ENCODE results near the gene ZNF394.

The ZNF394 gene

GRCh38 chr7:99493823-99494222 lies 6.3 kb downstream of the ZNF394 start:
- H3K27ac ChIP-seq (replicated peaks), result no peak overlapping the region
- DNase-seq (ENCODE audit: low read depth in 1 of 2, low spot score in 1 of 2), result no peak
- no peaks in the 10 kb centered on the region for H3K27me3 ChIP-seq (ENCODE audit: insufficient read depth, poor library complexity, severe bottlenecking)

GRCh38 chr7:99490878-99491277 lies 9.2 kb downstream of the ZNF394 start:
- no peak overlapping the region for H3K4me3 ChIP-seq (replicated peaks; ENCODE audit: insufficient read depth, low read length)
- H3K27ac ChIP-seq (replicated peaks), result no peak overlapping the region
- DNase-seq (ENCODE audit: low read depth in 1 of 2, low spot score in 1 of 2), result no peak
- no peaks in the 10 kb centered on the region for H3K27me3 ChIP-seq (ENCODE audit: insufficient read depth, poor library complexity, severe bottlenecking)
- TF ChIP-seq SPI1 (IDR thresholded peaks at IDR 0.05; ENCODE audit: borderline replicate concordance, low read depth), result no peak
- TF ChIP-seq GABPA (IDR thresholded peaks at IDR 0.05; ENCODE audit: low read depth), result no peak
- TF ChIP-seq, protein P1, sequence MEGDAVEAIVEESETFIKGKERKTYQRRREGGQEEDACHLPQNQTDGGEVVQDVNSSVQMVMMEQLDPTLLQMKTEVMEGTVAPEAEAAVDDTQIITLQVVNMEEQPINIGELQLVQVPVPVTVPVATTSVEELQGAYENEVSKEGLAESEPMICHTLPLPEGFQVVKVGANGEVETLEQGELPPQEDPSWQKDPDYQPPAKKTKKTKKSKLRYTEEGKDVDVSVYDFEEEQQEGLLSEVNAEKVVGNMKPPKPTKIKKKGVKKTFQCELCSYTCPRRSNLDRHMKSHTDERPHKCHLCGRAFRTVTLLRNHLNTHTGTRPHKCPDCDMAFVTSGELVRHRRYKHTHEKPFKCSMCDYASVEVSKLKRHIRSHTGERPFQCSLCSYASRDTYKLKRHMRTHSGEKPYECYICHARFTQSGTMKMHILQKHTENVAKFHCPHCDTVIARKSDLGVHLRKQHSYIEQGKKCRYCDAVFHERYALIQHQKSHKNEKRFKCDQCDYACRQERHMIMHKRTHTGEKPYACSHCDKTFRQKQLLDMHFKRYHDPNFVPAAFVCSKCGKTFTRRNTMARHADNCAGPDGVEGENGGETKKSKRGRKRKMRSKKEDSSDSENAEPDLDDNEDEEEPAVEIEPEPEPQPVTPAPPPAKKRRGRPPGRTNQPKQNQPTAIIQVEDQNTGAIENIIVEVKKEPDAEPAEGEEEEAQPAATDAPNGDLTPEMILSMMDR (IDR thresholded peaks at IDR 0.05; ENCODE audit: insufficient read depth, low read length), result no peak
- no peak for TF ChIP-seq REST (IDR thresholded peaks at IDR 0.05; ENCODE audit: insufficient replicate concordance, low read depth)
- no peak for TF ChIP-seq POLR2AphosphoS5 (IDR thresholded peaks at IDR 0.05; ENCODE audit: low read depth)

More at GRCh38 chr7:99493823-99494222, 6.3 kb downstream of the ZNF394 start:
- TF ChIP-seq GABPA (IDR thresholded peaks at IDR 0.05; ENCODE audit: low read depth), result no peak
- H3K4me3 ChIP-seq (replicated peaks; ENCODE audit: insufficient read depth, low read length), result no peak overlapping the region

DNA sequence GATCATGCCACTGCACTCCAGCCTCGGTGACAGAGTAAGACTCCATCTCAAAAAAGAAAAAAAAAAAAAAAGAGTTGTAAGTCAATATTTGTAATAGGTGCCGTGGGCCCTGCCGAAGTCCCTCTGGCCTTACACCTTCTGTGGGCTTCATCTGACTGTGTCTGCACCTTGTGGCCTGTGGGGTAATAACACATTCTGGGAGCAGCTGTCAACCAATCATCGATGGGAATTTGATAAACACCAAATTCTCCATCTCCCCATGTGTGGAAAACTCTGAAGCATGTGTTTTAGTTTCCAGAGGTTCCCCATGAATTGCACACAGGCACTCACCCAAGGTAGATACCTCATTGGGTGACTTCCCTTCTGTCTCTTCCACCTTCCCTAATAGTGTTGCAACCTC lies 10.8 kb downstream of the ZNF394 start:
- TF ChIP-seq SPI1 (IDR thresholded peaks at IDR 0.05; ENCODE audit: borderline replicate concordance, low read depth), result no peak
- TF ChIP-seq REST (IDR thresholded peaks at IDR 0.05; ENCODE audit: insufficient replicate concordance, low read depth), result no peak
- TF ChIP-seq POLR2AphosphoS5 (IDR thresholded peaks at IDR 0.05; ENCODE audit: low read depth), result no peak
- TF ChIP-seq, protein P1 (IDR thresholded peaks at IDR 0.05; ENCODE audit: insufficient read depth, low read length), result no peak
- TF ChIP-seq GABPA (IDR thresholded peaks at IDR 0.05; ENCODE audit: low read depth), result no peak
- Histone ChIP-seq H3K4me3 (replicated peaks; ENCODE audit: insufficient read depth, low read length) (no peak overlapping the region), H3K27ac (replicated peaks) (no peak overlapping the region), H3K27me3 (ENCODE audit: insufficient read depth, poor library complexity, severe bottlenecking) (no peaks in the 10 kb centered on the region)
- DNase-seq (ENCODE audit: low read depth in 1 of 2, low spot score in 1 of 2), result no peak

DNA sequence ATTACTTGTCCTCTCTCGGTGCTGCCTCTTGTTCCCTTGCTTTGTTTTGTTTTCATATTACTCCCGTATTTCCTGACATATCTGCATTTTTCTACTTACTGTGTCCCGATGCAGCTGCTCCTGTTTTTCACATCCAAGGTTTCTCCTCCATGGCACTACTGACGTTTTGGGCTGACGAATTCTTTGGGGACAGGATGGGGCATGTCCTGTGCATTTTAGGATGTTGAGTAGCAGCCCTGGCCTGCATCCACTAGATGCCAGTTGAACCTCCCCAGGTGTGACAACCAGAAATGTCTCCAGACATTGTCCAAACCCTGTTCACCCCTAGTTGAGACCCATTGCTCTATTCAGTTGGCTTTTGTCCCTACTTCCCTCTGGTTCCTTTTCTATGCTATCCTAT lies 15.0 kb downstream of the ZNF394 start:
- H3K4me3 ChIP-seq (replicated peaks; ENCODE audit: insufficient read depth, low read length), result no peak overlapping the region
- no peak for TF ChIP-seq POLR2AphosphoS5 (IDR thresholded peaks at IDR 0.05; ENCODE audit: low read depth)
- TF ChIP-seq, protein P1 (IDR thresholded peaks at IDR 0.05; ENCODE audit: insufficient read depth, low read length), result no peak
- no peak overlapping the region for H3K27ac ChIP-seq (replicated peaks)
- no peaks in the 10 kb centered on the region for H3K27me3 ChIP-seq (ENCODE audit: insufficient read depth, poor library complexity, severe bottlenecking)
- no peak for DNase-seq (ENCODE audit: low read depth in 1 of 2, low spot score in 1 of 2)

Data from HL-60 (cell line).